ENCODE measurements around the gene EAF2.
A peak's percentile ranks its signal among the peaks of the same experiment; 100 is the strongest.
"Not testable (repeated sequence)": the region's sequence is repeated elsewhere in the genome, so short reads cannot be mapped to it uniquely, and the experiment has no call there.

EAF2 gene

DNA sequence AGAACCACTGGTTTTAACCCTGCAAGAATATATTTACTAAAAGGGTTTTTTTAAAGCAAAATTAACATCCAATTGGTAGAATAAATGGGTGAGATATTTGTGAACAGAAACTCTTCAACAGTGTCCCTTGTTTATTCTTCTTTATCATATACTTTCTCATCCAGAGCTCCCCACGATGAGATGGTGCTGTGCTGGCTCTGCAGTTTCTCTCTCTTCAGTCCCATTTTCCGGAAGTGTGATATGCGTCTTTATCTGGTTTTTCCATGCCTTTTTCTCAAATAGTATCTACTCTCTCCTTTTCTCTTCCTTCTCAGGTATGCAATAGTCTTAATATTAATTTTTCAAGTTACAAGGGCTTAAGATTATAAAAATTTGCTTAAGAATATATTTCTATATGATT is 1.5 kb downstream of the EAF2 start:
- no peak for DNase-seq (ENCODE audit: extremely low read depth, insufficient read length)
- H3K27me3 ChIP-seq (replicated peaks; ENCODE audit: control insufficient read depth, insufficient read depth, low read length) = no peaks in the 10 kb centered on the region
- no peaks in the 10 kb centered on the region; the same call in none of the 2 replicates for H3K36me3 ChIP-seq (ENCODE audit: control insufficient read depth, insufficient read depth, low read length)
- TF ChIP-seq, protein P1, sequence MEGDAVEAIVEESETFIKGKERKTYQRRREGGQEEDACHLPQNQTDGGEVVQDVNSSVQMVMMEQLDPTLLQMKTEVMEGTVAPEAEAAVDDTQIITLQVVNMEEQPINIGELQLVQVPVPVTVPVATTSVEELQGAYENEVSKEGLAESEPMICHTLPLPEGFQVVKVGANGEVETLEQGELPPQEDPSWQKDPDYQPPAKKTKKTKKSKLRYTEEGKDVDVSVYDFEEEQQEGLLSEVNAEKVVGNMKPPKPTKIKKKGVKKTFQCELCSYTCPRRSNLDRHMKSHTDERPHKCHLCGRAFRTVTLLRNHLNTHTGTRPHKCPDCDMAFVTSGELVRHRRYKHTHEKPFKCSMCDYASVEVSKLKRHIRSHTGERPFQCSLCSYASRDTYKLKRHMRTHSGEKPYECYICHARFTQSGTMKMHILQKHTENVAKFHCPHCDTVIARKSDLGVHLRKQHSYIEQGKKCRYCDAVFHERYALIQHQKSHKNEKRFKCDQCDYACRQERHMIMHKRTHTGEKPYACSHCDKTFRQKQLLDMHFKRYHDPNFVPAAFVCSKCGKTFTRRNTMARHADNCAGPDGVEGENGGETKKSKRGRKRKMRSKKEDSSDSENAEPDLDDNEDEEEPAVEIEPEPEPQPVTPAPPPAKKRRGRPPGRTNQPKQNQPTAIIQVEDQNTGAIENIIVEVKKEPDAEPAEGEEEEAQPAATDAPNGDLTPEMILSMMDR (IDR thresholded peaks at IDR 0.05; ENCODE audit: insufficient read depth, low read length, poor library complexity, severe bottlenecking) = no peak
- H3K4me3 ChIP-seq (replicated peaks; ENCODE audit: low read depth, low read length) = peak overlapping the region; percentile 97

DNA sequence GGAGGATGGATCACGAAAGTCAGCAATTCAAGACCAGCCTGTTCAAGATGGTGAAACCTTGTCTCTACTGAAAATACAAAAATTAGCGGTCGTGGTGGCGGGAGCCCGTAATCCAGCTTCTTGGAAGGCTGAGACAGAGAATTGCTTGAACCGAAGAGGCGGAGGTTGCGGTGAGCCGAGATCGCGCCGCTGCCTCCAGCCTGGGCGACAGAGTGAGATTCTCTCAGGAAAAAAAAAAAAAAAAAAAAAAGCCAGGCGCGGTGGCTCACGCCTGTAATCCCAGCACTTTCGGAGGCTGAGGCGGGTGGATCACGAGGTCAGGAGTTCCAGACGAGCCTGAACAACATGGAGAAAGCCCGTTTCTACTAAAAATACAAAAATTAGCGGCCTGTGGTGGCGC is 5.0 kb downstream of the EAF2 start:
- TF ChIP-seq, protein P1 (IDR thresholded peaks at IDR 0.05; ENCODE audit: insufficient read depth, low read length, poor library complexity, severe bottlenecking) = no peak
- no peak for DNase-seq (ENCODE audit: extremely low read depth, insufficient read length)
- H3K27me3 ChIP-seq (replicated peaks; ENCODE audit: control insufficient read depth, insufficient read depth, low read length) = no peaks in the 10 kb centered on the region
- H3K36me3 ChIP-seq (ENCODE audit: control insufficient read depth, insufficient read depth, low read length) = no peaks in the 10 kb centered on the region; the same call in 1 of the 2 replicates
- H3K4me3 ChIP-seq (replicated peaks; ENCODE audit: low read depth, low read length) = no peak overlapping the region

DNA sequence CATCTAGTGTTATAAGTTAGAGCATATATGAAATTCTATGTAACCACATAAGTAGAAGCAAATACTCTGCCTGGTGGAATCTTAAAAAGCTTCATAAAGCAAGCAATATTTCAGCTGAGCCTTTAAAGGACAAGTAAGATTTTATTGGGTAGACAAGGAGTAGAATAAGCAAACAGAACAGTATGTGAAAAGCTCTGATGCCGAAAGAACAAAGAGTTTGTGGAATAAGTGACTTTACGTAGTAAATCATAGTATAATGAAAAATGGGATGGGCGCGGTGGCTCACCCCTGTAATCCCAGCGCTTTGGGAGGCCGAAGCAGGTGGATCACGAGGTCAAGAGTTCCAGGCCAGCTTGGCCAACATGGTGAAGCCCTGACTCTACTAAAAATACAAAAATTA is 9.9 kb downstream of the EAF2 start:
- Histone ChIP-seq H3K36me3 (ENCODE audit: control insufficient read depth, insufficient read depth, low read length) (no peaks in the 10 kb centered on the region), H3K27me3 (replicated peaks; ENCODE audit: control insufficient read depth, insufficient read depth, low read length) (no peaks in the 10 kb centered on the region), H3K4me3 (replicated peaks; ENCODE audit: low read depth, low read length) (no peak overlapping the region)
- DNase-seq (ENCODE audit: extremely low read depth, insufficient read length) = no peak
- TF ChIP-seq, protein P1 (IDR thresholded peaks at IDR 0.05; ENCODE audit: insufficient read depth, low read length, poor library complexity, severe bottlenecking) = no peak

DNA sequence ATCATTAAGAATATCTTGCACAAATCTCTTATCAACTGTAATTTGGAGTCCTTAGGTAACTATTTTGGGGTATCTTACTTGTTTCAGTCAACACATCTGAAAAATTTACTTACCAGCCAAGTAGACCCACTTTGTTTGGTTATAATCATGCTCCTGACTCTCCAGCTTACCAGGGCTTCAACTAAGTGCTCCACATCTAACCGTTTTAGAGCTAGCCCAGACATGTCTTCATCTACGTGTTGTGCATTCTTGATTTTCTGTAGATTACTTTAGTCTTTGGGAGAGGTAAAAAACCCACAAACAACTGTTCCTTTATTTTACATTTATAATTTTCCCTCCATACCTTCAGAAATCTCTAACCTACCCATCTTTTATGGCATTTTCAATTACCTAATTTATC is 17.2 kb downstream of the EAF2 start:
- Histone ChIP-seq H3K4me3 (replicated peaks; ENCODE audit: low read depth, low read length) (no peak overlapping the region), H3K36me3 (ENCODE audit: control insufficient read depth, insufficient read depth, low read length) (peaks cover 2% of the 10 kb centered on the region; the same call in 1 of the 2 replicates), H3K27me3 (replicated peaks; ENCODE audit: control insufficient read depth, insufficient read depth, low read length) (no peaks in the 10 kb centered on the region)
- TF ChIP-seq, protein P1 (IDR thresholded peaks at IDR 0.05; ENCODE audit: insufficient read depth, low read length, poor library complexity, severe bottlenecking) = no peak
- no peak for DNase-seq (ENCODE audit: extremely low read depth, insufficient read length)

DNA sequence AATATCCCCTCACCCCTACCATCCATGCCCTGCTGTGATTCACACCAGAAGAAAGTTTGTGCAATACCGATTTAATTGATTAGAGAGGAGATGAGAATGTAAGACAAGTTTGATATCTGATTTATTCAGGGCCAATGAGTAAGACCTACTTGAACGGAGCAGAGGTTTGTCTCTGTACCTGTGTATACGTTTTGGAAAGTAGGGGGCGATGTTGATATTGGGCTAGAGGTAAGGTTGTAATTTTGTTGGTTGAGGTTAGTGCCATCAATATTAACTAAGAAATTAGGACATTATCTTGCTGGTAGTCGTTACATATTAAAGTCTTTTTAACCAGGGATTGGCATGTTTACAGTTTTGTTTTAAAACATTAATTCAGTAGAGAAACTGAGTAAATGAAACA is 20.5 kb downstream of the EAF2 start:
- DNase-seq (ENCODE audit: extremely low read depth, insufficient read length) = no peak
- TF ChIP-seq, protein P1 (IDR thresholded peaks at IDR 0.05; ENCODE audit: insufficient read depth, low read length, poor library complexity, severe bottlenecking) = peak; percentile 36

DNA sequence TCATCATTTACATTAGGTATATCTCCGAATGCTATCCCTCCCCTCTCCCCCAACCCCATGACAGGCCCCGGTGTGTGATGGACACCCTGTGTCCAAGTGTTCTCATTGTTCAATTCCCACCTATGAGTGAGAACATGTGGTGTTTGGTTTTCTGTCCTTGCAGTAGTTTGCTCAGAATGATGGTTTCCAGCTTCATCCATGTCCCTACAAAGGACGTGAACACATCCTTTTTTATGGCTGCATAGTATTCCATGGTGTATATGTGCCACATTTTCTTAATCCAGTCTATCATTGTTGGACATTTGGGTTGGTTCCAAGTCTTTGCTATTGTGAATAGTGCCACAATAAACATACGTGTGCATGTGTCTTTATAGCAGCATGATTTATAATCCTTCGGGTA is 22.8 kb downstream of the EAF2 start:
- not testable (repeated sequence) for DNase-seq (ENCODE audit: extremely low read depth, insufficient read length); H3K36me3 ChIP-seq (ENCODE audit: control insufficient read depth, insufficient read depth, low read length); H3K4me3 ChIP-seq (replicated peaks; ENCODE audit: low read depth, low read length); H3K27me3 ChIP-seq (replicated peaks; ENCODE audit: control insufficient read depth, insufficient read depth, low read length)

More for the DNA sequence above, 20.5 kb downstream of the EAF2 start:
- Histone ChIP-seq H3K27me3 (replicated peaks; ENCODE audit: control insufficient read depth, insufficient read depth, low read length) (no peaks in the 10 kb centered on the region), H3K4me3 (replicated peaks; ENCODE audit: low read depth, low read length) (no peak overlapping the region), H3K36me3 (ENCODE audit: control insufficient read depth, insufficient read depth, low read length) (peaks cover 2% of the 10 kb centered on the region; the same call in 1 of the 2 replicates)

DNA sequence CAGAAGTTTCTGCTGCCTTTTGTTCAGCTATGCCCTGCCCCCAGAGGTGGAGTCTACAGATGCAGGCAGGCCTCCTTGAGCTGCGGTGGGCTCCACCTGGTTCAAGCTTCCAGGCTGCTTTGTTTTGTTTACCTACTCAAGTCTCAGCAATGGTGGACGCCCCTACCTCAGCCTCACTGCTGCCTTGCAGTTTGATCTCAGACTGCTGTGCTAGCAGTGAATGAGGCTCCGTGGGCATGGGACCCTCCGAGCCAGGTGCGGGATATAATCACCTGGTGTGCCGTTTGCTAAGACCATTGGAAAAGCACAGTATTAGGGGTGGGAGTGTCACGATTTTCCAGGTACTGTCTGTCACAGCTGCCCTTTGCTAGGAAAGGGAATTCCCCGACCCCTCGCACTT is 28.2 kb downstream of the EAF2 start:
- H3K27me3 ChIP-seq (replicated peaks; ENCODE audit: control insufficient read depth, insufficient read depth, low read length); H3K36me3 ChIP-seq (ENCODE audit: control insufficient read depth, insufficient read depth, low read length); H3K4me3 ChIP-seq (replicated peaks; ENCODE audit: low read depth, low read length); DNase-seq (ENCODE audit: extremely low read depth, insufficient read length): not testable (repeated sequence)
